Testis (tissue), 2 donors: ENCODE measurements around the gene INTS7.

Source experiments
- POLR2A ChIP-seq: fragments of 450-650 bp; IDR thresholded peaks from one replicate; pipeline ENCODE4 v1.6.1; 2017; ENCODE audit warnings: antibody characterized with exemption, mild to moderate bottlenecking, moderate library complexity
- TF ChIP-seq, protein P1 (sequence below), 3 experiments: fragments of 450-650 bp in 2 of 3; fragments of 200-600 bp in 1 of 3; sonication (generic) in 1 of 3; IDR thresholded peaks; one replicate each; pipeline ENCODE4 v1.5.1; 2016 to 2019; ENCODE audit warnings: antibody characterized with exemption in 3 of 3, mild to moderate bottlenecking in 2 of 3, moderate library complexity in 1 of 3

DNA sequence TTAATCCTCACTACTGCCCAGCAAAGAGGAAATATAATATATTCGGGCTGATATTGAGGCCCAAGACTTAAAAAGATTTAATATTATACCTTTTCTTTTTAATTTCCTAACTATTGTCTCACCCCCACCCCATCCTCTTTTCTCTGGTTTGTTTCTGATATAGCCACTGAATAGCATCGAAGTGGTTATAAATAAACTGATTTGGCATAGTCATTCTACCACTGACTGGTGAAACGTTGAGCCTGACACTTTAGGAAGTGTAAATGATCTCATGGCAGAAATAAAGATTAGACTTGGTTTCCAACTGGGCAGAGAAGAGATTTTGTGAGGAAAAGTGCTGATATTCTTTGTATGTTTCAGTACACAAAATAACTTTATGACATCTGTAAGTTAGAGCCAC is 39.5 kb upstream of the INTS7 start:
- TF ChIP-seq, protein P1, sequence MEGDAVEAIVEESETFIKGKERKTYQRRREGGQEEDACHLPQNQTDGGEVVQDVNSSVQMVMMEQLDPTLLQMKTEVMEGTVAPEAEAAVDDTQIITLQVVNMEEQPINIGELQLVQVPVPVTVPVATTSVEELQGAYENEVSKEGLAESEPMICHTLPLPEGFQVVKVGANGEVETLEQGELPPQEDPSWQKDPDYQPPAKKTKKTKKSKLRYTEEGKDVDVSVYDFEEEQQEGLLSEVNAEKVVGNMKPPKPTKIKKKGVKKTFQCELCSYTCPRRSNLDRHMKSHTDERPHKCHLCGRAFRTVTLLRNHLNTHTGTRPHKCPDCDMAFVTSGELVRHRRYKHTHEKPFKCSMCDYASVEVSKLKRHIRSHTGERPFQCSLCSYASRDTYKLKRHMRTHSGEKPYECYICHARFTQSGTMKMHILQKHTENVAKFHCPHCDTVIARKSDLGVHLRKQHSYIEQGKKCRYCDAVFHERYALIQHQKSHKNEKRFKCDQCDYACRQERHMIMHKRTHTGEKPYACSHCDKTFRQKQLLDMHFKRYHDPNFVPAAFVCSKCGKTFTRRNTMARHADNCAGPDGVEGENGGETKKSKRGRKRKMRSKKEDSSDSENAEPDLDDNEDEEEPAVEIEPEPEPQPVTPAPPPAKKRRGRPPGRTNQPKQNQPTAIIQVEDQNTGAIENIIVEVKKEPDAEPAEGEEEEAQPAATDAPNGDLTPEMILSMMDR (IDR thresholded peaks at IDR 0.05) = no peak
- no peak for TF ChIP-seq POLR2A
